DOHH2 (cell line): ENCODE measurements around the gene RLF.

Experiments used
- H3F3A ChIP-seq: fragments of 200-600 bp; sonication (generic), shearing (Covaris generic); 2 replicates; pipeline ENCODE4 v1.6.0; 2016; ENCODE audit warnings: antibody characterized with exemption, mild to moderate bottlenecking; ENCODE audit not compliant: control insufficient read depth, insufficient read depth
- H3K27ac ChIP-seq: fragments of 200-600 bp; sonication (generic); 2 replicates; pipeline ENCODE4 v1.5.1; 2014; ENCODE audit warnings: low read depth, mild to moderate bottlenecking, low read length, moderate library complexity
- H3K27me3 ChIP-seq: fragments of 200-600 bp; sonication (generic); 2 replicates; pipeline ENCODE4 v1.6.1; 2014; ENCODE audit warnings: mild to moderate bottlenecking, low read length, mixed read lengths; ENCODE audit not compliant: control insufficient read depth
- H3K36me3 ChIP-seq: fragments of 200-600 bp; sonication (generic); 2 replicates; pipeline ENCODE4 v1.6.1; 2014; ENCODE audit warnings: mild to moderate bottlenecking, low read length, moderate library complexity, mixed read lengths; ENCODE audit not compliant: control insufficient read depth
- H3K4me1 ChIP-seq: fragments of 200-600 bp; sonication (generic); 2 replicates; pipeline ENCODE4 v1.6.1; 2014; ENCODE audit warnings: mild to moderate bottlenecking, low read length, mixed read lengths; ENCODE audit not compliant: control insufficient read depth
- H3K4me2 ChIP-seq: fragments of 200-600 bp; sonication (generic); 2 replicates; pipeline ENCODE4 v1.6.0; 2014; ENCODE audit warnings: mild to moderate bottlenecking, low read length, moderate library complexity
- H3K4me3 ChIP-seq: fragments of 200-600 bp; sonication (generic); 2 replicates; pipeline ENCODE4 v1.5.1; 2014; ENCODE audit warnings: mild to moderate bottlenecking, low read length, mixed read lengths
- H3K79me2 ChIP-seq: fragments of 200-600 bp; sonication (generic); 2 replicates; pipeline ENCODE4 v1.6.1; 2014; ENCODE audit warnings: mild to moderate bottlenecking, low read length, mixed read lengths; ENCODE audit not compliant: control insufficient read depth
- H3K9me2 ChIP-seq: fragments of 200-600 bp; sonication (generic); replicated peaks from 2 replicates; pipeline ENCODE4 v1.6.1; 2014; ENCODE audit warnings: mild to moderate bottlenecking, low read length, mixed read lengths; ENCODE audit not compliant: control insufficient read depth
- H3K9me3 ChIP-seq: fragments of 200-600 bp; sonication (generic); 2 replicates; pipeline ENCODE4 v1.6.1; 2014; ENCODE audit warnings: antibody characterized with exemption, low read length, mixed read lengths; ENCODE audit not compliant: control insufficient read depth, insufficient read depth
- H4K20me1 ChIP-seq: fragments of 200-600 bp; sonication (generic); 2 replicates; pipeline ENCODE4 v1.6.0; 2014; ENCODE audit warnings: low read depth, mild to moderate bottlenecking, antibody characterized with exemption, low read length, moderate library complexity; ENCODE audit not compliant: control insufficient read depth, insufficient read depth
- CTCF ChIP-seq: fragments of 200-600 bp; sonication (generic); IDR thresholded peaks from one replicate; pipeline ENCODE4 v1.5.1; 2014; ENCODE audit warnings: antibody characterized with exemption, mild to moderate bottlenecking, low read depth, low read length; ENCODE audit not compliant: poor library complexity, severe bottlenecking
- EZH2phosphoT487 ChIP-seq: fragments of 200-600 bp; sonication (generic); IDR thresholded peaks from 2 replicates; pipeline ENCODE4 v1.6.1; 2017; ENCODE audit warnings: borderline replicate concordance, mild to moderate bottlenecking, antibody characterized with exemption, low read length, moderate library complexity, mixed read lengths

The RLF gene

GRCh38 chr1:40255231-40255630 is 94.0 kb downstream of the RLF start:
- H3K4me2 ChIP-seq, result no peak overlapping the region
- H3K4me3 ChIP-seq, result no peak overlapping the region

GRCh38 chr1:40256401-40257084 is 95.4 kb downstream of the RLF start:
- H3K36me3 ChIP-seq, result peaks cover 27% of the 10 kb centered on the region
- no peaks in the 10 kb centered on the region for H4K20me1 ChIP-seq
- peak overlapping the region; percentile 99 for H3K4me3 ChIP-seq
- TF ChIP-seq EZH2phosphoT487, result no peak
- TF ChIP-seq CTCF, result no peak
- peaks cover 59% of the 10 kb centered on the region for H3K79me2 ChIP-seq
- H3F3A ChIP-seq, result peaks cover 3% of the 10 kb centered on the region
- H3K9me3 ChIP-seq, result no peaks in the 10 kb centered on the region
- H3K27me3 ChIP-seq, result no peaks in the 10 kb centered on the region
- H3K4me1 ChIP-seq, result peaks cover 11% of the 10 kb centered on the region
- peak overlapping the region; percentile 77 for H3K4me2 ChIP-seq
- H3K27ac ChIP-seq, result peak overlapping the region; percentile 90
- H3K9me2 ChIP-seq, result no peaks in the 10 kb centered on the region

More at GRCh38 chr1:40255231-40255630, 94.0 kb downstream of the RLF start:
- TF ChIP-seq EZH2phosphoT487 (no peak), CTCF (no peak)
- Histone ChIP-seq H3F3A (peaks cover 3% of the 10 kb centered on the region), H3K4me1 (peaks cover 11% of the 10 kb centered on the region), H3K36me3 (peaks cover 14% of the 10 kb centered on the region), H3K79me2 (peaks cover 47% of the 10 kb centered on the region), H4K20me1 (no peaks in the 10 kb centered on the region), H3K9me2 (no peaks in the 10 kb centered on the region), H3K27me3 (no peaks in the 10 kb centered on the region), H3K9me3 (no peaks in the 10 kb centered on the region), H3K27ac (no peak overlapping the region)

- H3K27me3 ChIP-seq, result no peaks in the 10 kb centered on the region
- H3K79me2 ChIP-seq, result peaks cover 62% of the 10 kb centered on the region
- H3K4me3 ChIP-seq, result peak overlapping the region; percentile 99
These were observed 96.1 kb downstream of the RLF start for GRCh38 chr1:40257313-40257687.

More at GRCh38 chr1:40257313-40257687, 96.1 kb downstream of the RLF start:
- H3K4me1 ChIP-seq, result peaks cover 11% of the 10 kb centered on the region
- no peaks in the 10 kb centered on the region for H3K9me2 ChIP-seq
- TF ChIP-seq EZH2phosphoT487 (no peak), CTCF (no peak)
- peak overlapping the region; percentile 90 for H3K27ac ChIP-seq
- H3F3A ChIP-seq, result peaks cover 3% of the 10 kb centered on the region
- no peaks in the 10 kb centered on the region for H3K9me3 ChIP-seq
- peak overlapping the region; percentile 77 for H3K4me2 ChIP-seq
- peaks cover 34% of the 10 kb centered on the region for H3K36me3 ChIP-seq
- no peaks in the 10 kb centered on the region for H4K20me1 ChIP-seq
